OCI-LY3 (cell line): ENCODE data around the gene HOXC13.

Experiments used
- H2AFZ ChIP-seq: fragments of 200-600, 300-600 bp; shearing (Covaris generic); 2 replicates; pipeline ENCODE4 v1.6.0; 2014; ENCODE audit warnings: antibody characterized with exemption, low read depth, low read length
- H3K27ac ChIP-seq: fragments of 200-600, 300-600 bp; sonication (generic); 2 replicates; pipeline ENCODE4 v1.5.1; 2014; ENCODE audit warnings: mild to moderate bottlenecking, low read length, moderate library complexity, mixed read lengths
- H3K27me3 ChIP-seq: fragments of 200-600, 300-600 bp; sonication (generic); 2 replicates; pipeline ENCODE4 v1.6.1; 2014; ENCODE audit warnings: low read depth, low read length, mixed read lengths
- H3K36me3 ChIP-seq: fragments of 200-600, 300-600 bp; sonication (generic); replicated peaks from 2 replicates; pipeline ENCODE3; 2014; ENCODE audit warnings: low read depth, low read length, mixed read lengths
- H3K4me1 ChIP-seq: fragments of 300-600, 200-600 bp; sonication (generic); 2 replicates; pipeline ENCODE4 v1.6.1; 2014; ENCODE audit warnings: low read length, mixed read lengths
- H3K4me2 ChIP-seq: fragments of 200-600, 300-600 bp; sonication (generic); 2 replicates; pipeline ENCODE4 v1.6.1; 2014; ENCODE audit warnings: low read length, mixed read lengths
- H3K4me3 ChIP-seq: fragments of 300-600, 200-600 bp; sonication (generic); 2 replicates; pipeline ENCODE4 v1.5.1; 2014; ENCODE audit warnings: antibody characterized with exemption, mild to moderate bottlenecking, low read length, moderate library complexity
- H3K79me2 ChIP-seq: fragments of 300-600, 200-600 bp; shearing (Covaris generic); 2 replicates; pipeline ENCODE4 v1.6.1; 2014; ENCODE audit warnings: mild to moderate bottlenecking, low read length, mixed read lengths
- H3K9ac ChIP-seq: fragments of 300-600, 200-600 bp; shearing (Covaris generic); 2 replicates; pipeline ENCODE4 v1.6.0; 2014; ENCODE audit warnings: mild to moderate bottlenecking, low read length, moderate library complexity
- H3K9me3 ChIP-seq: fragments of 200-600, 300-600 bp; shearing (Covaris generic); 2 replicates; pipeline ENCODE4 v1.6.1; 2014; ENCODE audit warnings: low read length, mixed read lengths; ENCODE audit not compliant: insufficient read depth
- H4K20me1 ChIP-seq: fragments of 200-600, 300-600 bp; sonication (generic); 2 replicates; pipeline ENCODE4 v1.6.1; 2016; ENCODE audit warnings: low read length, mixed read lengths; ENCODE audit not compliant: insufficient read depth
- CTCF ChIP-seq: fragments of 200-600, 300-600 bp; sonication (generic); IDR thresholded peaks from 2 replicates; pipeline ENCODE4 v1.5.1; 2014; ENCODE audit warnings: antibody characterized with exemption, low read length, low read depth
- EZH2phosphoT487 ChIP-seq: fragments of 200-600 bp; shearing (Covaris generic); IDR thresholded peaks from 2 replicates; pipeline ENCODE4 v1.6.1; 2018; ENCODE audit warnings: antibody characterized with exemption, mixed run types, low read depth

HOXC13 gene

GRCh38 chr12:53978477-53979356 lies 40.1 kb downstream of the HOXC13 start:
- no peak overlapping the region for H2AFZ ChIP-seq
- no peak overlapping the region for H3K4me2 ChIP-seq
- no peaks in the 10 kb centered on the region for H3K36me3 ChIP-seq
- H3K27ac ChIP-seq, result no peak overlapping the region
- 0 out of 2 replicates have a peak, but pooled peaks cover 5% of the 10 kb centered on the region for H3K27me3 ChIP-seq
- TF ChIP-seq CTCF, result no peak
- TF ChIP-seq EZH2phosphoT487, result no peak
- no peaks in the 10 kb centered on the region for H3K79me2 ChIP-seq
- H3K9ac ChIP-seq, result no peak overlapping the region
- no peaks in the 10 kb centered on the region for H3K9me3 ChIP-seq
- H3K4me1 ChIP-seq, result peaks cover 33% of the 10 kb centered on the region
- no peaks in the 10 kb centered on the region for H4K20me1 ChIP-seq
- no peak overlapping the region for H3K4me3 ChIP-seq

- Histone ChIP-seq H2AFZ (0 out of 2 replicates have a peak overlapping the region, but pooled peaks have one; percentile 32), H3K9me3 (no peaks in the 10 kb centered on the region), H3K4me2 (peak overlapping the region; percentile 78), H3K9ac (peak overlapping the region; percentile 23; the same call in 1 of the 2 replicates), H3K36me3 (no peaks in the 10 kb centered on the region), H3K4me1 (peaks cover 42% of the 10 kb centered on the region), H3K27me3 (0 out of 2 replicates have a peak, but pooled peaks cover 5% of the 10 kb centered on the region), H3K4me3 (peak overlapping the region; percentile 56), H4K20me1 (no peaks in the 10 kb centered on the region), H3K79me2 (no peaks in the 10 kb centered on the region), H3K27ac (0 out of 2 replicates have a peak overlapping the region, but pooled peaks have one; percentile 38)
- TF ChIP-seq CTCF (no peak), EZH2phosphoT487 (no peak)
These were observed 41.6 kb downstream of the HOXC13 start for GRCh38 chr12:53980104-53980801.

GRCh38 chr12:53980802-53981496 lies 42.3 kb downstream of the HOXC13 start:
- H3K27ac ChIP-seq, result peak overlapping the region; percentile 38; the same call in 1 of the 2 replicates
- H3K79me2 ChIP-seq, result no peaks in the 10 kb centered on the region
- no peaks in the 10 kb centered on the region for H3K36me3 ChIP-seq
- H3K27me3 ChIP-seq, result 0 out of 2 replicates have a peak, but pooled peaks cover 5% of the 10 kb centered on the region
- H3K4me1 ChIP-seq, result peaks cover 44% of the 10 kb centered on the region
- H3K9me3 ChIP-seq, result no peaks in the 10 kb centered on the region
- TF ChIP-seq EZH2phosphoT487, result no peak
- no peak for TF ChIP-seq CTCF
- peak overlapping the region; percentile 78 for H3K4me2 ChIP-seq
- peak overlapping the region; percentile 23; the same call in 1 of the 2 replicates for H3K9ac ChIP-seq
- peak overlapping the region; percentile 32; the same call in 1 of the 2 replicates for H2AFZ ChIP-seq
- H3K4me3 ChIP-seq, result peak overlapping the region; percentile 56
- no peaks in the 10 kb centered on the region for H4K20me1 ChIP-seq
